Measurements from ENCODE around the gene CD274. TPM values are rescaled to one million over a fixed set of nuclear protein-coding genes. Genes with fewer than 3 reads are reported as not detected.

CD274 gene
- total and polyA plus RNA-seq, 2 experiments from 2014 or later = not detected

DNA sequence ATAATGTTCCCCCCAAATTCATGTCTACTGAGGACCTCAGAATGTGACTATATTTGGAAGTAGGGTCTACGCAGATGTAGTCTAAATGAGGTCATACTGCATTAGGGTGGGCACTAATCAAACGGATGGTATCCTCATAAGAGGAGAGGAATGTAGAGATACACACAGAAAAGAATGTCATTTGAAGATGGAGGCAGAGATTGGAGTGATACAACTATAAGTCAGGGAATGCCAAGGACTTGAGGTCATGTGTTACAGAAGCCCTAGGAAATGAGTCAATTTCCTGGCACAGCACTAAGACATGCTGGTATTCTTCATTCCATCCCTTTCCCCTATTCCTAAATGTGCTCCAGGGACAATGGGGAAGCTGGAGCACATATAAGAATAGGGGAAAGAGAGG lies 59.2 kb downstream of the CD274 start:
- Histone ChIP-seq H3K27ac (ENCODE audit: low read depth) (no peak overlapping the region), H3K36me3 (ENCODE audit: insufficient read depth) (0 out of 2 replicates have a peak, but pooled peaks cover 3% of the 10 kb centered on the region), H2AFZ (peak overlapping the region; percentile 25; the same call in 1 of the 2 replicates), H3F3A (replicated peaks; ENCODE audit: low read depth) (no peaks in the 10 kb centered on the region), H3K4me2 (no peak overlapping the region), H3K9me2 (ENCODE audit: insufficient read depth) (0 out of 2 replicates have a peak, but pooled peaks cover 6% of the 10 kb centered on the region), H4K20me1 (replicated peaks; ENCODE audit: insufficient read depth) (no peaks in the 10 kb centered on the region), H3K4me3 (no peak overlapping the region), H3K79me2 (replicated peaks; ENCODE audit: insufficient read depth) (no peaks in the 10 kb centered on the region), H3K27me3 (ENCODE audit: insufficient read depth) (no peaks in the 10 kb centered on the region), H3K4me1 (ENCODE audit: insufficient read depth) (no peaks in the 10 kb centered on the region)
- Mint-ChIP-seq H3K36me3 (ENCODE audit: low read depth) (no peaks in the 10 kb centered on the region), H3K27me3 (ENCODE audit: insufficient read depth, low read depth, poor library complexity) (peaks cover 4% of the 10 kb centered on the region), H3K4me1 (peaks cover 3% of the 10 kb centered on the region; the same call in 1 of the 3 replicates), H3K9me3 (no peaks in the 10 kb centered on the region; the same call in 2 of the 3 replicates), H3K27ac (no peak overlapping the region), H3K4me3 (no peak overlapping the region)
- TF ChIP-seq, protein P1, sequence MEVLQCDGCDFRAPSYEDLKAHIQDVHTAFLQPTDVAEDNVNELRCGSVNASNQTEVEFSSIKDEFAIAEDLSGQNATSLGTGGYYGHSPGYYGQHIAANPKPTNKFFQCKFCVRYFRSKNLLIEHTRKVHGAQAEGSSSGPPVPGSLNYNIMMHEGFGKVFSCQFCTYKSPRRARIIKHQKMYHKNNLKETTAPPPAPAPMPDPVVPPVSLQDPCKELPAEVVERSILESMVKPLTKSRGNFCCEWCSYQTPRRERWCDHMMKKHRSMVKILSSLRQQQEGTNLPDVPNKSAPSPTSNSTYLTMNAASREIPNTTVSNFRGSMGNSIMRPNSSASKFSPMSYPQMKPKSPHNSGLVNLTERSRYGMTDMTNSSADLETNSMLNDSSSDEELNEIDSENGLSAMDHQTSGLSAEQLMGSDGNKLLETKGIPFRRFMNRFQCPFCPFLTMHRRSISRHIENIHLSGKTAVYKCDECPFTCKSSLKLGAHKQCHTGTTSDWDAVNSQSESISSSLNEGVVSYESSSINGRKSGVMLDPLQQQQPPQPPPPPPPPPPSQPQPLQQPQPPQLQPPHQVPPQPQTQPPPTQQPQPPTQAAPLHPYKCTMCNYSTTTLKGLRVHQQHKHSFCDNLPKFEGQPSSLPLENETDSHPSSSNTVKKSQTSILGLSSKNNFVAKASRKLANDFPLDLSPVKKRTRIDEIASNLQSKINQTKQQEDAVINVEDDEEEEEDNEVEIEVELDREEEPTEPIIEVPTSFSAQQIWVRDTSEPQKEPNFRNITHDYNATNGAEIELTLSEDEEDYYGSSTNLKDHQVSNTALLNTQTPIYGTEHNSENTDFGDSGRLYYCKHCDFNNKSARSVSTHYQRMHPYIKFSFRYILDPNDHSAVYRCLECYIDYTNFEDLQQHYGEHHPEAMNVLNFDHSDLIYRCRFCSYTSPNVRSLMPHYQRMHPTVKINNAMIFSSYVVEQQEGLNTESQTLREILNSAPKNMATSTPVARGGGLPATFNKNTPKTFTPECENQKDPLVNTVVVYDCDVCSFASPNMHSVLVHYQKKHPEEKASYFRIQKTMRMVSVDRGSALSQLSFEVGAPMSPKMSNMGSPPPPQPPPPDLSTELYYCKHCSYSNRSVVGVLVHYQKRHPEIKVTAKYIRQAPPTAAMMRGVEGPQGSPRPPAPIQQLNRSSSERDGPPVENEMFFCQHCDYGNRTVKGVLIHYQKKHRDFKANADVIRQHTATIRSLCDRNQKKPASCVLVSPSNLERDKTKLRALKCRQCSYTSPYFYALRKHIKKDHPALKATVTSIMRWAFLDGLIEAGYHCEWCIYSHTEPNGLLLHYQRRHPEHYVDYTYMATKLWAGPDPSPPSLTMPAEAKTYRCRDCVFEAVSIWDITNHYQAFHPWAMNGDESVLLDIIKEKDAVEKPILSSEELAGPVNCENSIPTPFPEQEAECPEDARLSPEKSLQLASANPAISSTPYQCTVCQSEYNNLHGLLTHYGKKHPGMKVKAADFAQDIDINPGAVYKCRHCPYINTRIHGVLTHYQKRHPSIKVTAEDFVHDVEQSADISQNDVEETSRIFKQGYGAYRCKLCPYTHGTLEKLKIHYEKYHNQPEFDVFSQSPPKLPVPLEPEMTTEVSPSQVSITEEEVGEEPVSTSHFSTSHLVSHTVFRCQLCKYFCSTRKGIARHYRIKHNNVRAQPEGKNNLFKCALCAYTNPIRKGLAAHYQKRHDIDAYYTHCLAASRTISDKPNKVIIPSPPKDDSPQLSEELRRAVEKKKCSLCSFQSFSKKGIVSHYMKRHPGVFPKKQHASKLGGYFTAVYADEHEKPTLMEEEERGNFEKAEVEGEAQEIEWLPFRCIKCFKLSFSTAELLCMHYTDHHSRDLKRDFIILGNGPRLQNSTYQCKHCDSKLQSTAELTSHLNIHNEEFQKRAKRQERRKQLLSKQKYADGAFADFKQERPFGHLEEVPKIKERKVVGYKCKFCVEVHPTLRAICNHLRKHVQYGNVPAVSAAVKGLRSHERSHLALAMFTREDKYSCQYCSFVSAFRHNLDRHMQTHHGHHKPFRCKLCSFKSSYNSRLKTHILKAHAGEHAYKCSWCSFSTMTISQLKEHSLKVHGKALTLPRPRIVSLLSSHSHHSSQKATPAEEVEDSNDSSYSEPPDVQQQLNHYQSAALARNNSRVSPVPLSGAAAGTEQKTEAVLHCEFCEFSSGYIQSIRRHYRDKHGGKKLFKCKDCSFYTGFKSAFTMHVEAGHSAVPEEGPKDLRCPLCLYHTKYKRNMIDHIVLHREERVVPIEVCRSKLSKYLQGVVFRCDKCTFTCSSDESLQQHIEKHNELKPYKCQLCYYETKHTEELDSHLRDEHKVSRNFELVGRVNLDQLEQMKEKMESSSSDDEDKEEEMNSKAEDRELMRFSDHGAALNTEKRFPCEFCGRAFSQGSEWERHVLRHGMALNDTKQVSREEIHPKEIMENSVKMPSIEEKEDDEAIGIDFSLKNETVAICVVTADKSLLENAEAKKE (CRISPR knock-in tag; IDR thresholded peaks at IDR 0.05) = no peak
- no peak for TF ChIP-seq NANOG (IDR thresholded peaks at IDR 0.05; ENCODE audit: borderline replicate concordance)
- no peak for TF ChIP-seq STAT1 (IDR thresholded peaks at IDR 0.05; ENCODE audit: unreplicated experiment)
- TF ChIP-seq ZNF114 (CRISPR knock-in tag; IDR thresholded peaks at IDR 0.05) = no peak
- no peak for TF ChIP-seq ZNF331 (CRISPR knock-in tag; IDR thresholded peaks at IDR 0.05; ENCODE audit: low read depth)
- no peak for TF ChIP-seq JUNB (IDR thresholded peaks at IDR 0.05; ENCODE audit: unreplicated experiment)
- no peak for TF ChIP-seq EZH2 (IDR thresholded peaks at IDR 0.05; ENCODE audit: low read depth, unreplicated experiment)
- TF ChIP-seq, protein P2, sequence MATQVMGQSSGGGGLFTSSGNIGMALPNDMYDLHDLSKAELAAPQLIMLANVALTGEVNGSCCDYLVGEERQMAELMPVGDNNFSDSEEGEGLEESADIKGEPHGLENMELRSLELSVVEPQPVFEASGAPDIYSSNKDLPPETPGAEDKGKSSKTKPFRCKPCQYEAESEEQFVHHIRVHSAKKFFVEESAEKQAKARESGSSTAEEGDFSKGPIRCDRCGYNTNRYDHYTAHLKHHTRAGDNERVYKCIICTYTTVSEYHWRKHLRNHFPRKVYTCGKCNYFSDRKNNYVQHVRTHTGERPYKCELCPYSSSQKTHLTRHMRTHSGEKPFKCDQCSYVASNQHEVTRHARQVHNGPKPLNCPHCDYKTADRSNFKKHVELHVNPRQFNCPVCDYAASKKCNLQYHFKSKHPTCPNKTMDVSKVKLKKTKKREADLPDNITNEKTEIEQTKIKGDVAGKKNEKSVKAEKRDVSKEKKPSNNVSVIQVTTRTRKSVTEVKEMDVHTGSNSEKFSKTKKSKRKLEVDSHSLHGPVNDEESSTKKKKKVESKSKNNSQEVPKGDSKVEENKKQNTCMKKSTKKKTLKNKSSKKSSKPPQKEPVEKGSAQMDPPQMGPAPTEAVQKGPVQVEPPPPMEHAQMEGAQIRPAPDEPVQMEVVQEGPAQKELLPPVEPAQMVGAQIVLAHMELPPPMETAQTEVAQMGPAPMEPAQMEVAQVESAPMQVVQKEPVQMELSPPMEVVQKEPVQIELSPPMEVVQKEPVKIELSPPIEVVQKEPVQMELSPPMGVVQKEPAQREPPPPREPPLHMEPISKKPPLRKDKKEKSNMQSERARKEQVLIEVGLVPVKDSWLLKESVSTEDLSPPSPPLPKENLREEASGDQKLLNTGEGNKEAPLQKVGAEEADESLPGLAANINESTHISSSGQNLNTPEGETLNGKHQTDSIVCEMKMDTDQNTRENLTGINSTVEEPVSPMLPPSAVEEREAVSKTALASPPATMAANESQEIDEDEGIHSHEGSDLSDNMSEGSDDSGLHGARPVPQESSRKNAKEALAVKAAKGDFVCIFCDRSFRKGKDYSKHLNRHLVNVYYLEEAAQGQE (IDR thresholded peaks at IDR 0.05; ENCODE audit: unreplicated experiment) = no peak
- no peak for TF ChIP-seq CREB1 (CRISPR knock-in tag; IDR thresholded peaks at IDR 0.05; ENCODE audit: low read depth)
- TF ChIP-seq POLR2AphosphoS5 (IDR thresholded peaks at IDR 0.05; ENCODE audit: low read depth) = no peak
- TF ChIP-seq, protein P3, sequence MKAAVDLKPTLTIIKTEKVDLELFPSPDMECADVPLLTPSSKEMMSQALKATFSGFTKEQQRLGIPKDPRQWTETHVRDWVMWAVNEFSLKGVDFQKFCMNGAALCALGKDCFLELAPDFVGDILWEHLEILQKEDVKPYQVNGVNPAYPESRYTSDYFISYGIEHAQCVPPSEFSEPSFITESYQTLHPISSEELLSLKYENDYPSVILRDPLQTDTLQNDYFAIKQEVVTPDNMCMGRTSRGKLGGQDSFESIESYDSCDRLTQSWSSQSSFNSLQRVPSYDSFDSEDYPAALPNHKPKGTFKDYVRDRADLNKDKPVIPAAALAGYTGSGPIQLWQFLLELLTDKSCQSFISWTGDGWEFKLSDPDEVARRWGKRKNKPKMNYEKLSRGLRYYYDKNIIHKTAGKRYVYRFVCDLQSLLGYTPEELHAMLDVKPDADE (IDR thresholded peaks at IDR 0.05) = no peak
- no peak for TF ChIP-seq EZH2phosphoT487 (IDR thresholded peaks at IDR 0.05; ENCODE audit: unreplicated experiment)
- TF ChIP-seq, protein P4, sequence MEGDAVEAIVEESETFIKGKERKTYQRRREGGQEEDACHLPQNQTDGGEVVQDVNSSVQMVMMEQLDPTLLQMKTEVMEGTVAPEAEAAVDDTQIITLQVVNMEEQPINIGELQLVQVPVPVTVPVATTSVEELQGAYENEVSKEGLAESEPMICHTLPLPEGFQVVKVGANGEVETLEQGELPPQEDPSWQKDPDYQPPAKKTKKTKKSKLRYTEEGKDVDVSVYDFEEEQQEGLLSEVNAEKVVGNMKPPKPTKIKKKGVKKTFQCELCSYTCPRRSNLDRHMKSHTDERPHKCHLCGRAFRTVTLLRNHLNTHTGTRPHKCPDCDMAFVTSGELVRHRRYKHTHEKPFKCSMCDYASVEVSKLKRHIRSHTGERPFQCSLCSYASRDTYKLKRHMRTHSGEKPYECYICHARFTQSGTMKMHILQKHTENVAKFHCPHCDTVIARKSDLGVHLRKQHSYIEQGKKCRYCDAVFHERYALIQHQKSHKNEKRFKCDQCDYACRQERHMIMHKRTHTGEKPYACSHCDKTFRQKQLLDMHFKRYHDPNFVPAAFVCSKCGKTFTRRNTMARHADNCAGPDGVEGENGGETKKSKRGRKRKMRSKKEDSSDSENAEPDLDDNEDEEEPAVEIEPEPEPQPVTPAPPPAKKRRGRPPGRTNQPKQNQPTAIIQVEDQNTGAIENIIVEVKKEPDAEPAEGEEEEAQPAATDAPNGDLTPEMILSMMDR (conservative IDR thresholded peaks at IDR 0.05; ENCODE audit: low read depth in 2 of 2) = no peak
- DNase-seq (ENCODE audit: low spot score) (no peak), ATAC-seq (no peak)
